Endothelial cell of umbilical vein (primary cell): ENCODE results near the gene KCTD21. TPM values are rescaled to one million over a fixed set of nuclear protein-coding genes. Genes with fewer than 3 reads are reported as not detected.
A peak's percentile ranks its signal among the peaks of the same experiment; 100 is the strongest.

ENCODE experiments used
- BruUV-seq: library from RNA; stranded (reverse); fragments of 400-500 nt; replicated peaks from 2 replicates; lab custom pipeline; 2021; lab: Mats Ljungman, UMichigan
- CTCF ChIA-PET: fragments of 300-600, 350-600 bp; sonication (Branson Sonifier 250); formaldehyde crosslinking; loops from one replicate; lab custom pipeline; 2021; ENCODE audit warnings: antibody characterized with exemption, inconsistent platforms; lab: Charles Lee
- POLR2A ChIA-PET: fragments of 300-600, 350-600 bp; sonication (Branson Sonifier 250); formaldehyde crosslinking; loops from one replicate; lab custom pipeline; 2021; ENCODE audit warnings: antibody characterized with exemption, inconsistent platforms; lab: Charles Lee
- DNase-seq: peaks from one replicate; pipeline ENCODE4 v3.0.0-alpha.2; 2011; ENCODE audit warnings: low read depth, low spot score
- FAIRE-seq: peaks from 2 replicates; lab custom pipeline; 2011; peaks lifted over from hg19 to GRCh38; lab: Jason Lieb, UNC
- H2AFZ ChIP-seq: 2 replicates; pipeline ENCODE4 v1.6.0; 2012; ENCODE audit warnings: low read depth, low read length, control low read depth, inconsistent platforms
- H3K27ac ChIP-seq: 2 replicates; pipeline ENCODE4 v1.5.1; 2011; ENCODE audit warnings: low read depth, mild to moderate bottlenecking, control low read depth, low read length, moderate library complexity; ENCODE audit not compliant: insufficient read depth
- H3K27me3 ChIP-seq, 2 experiments: 2 replicates each; pipeline versions ENCODE4 v1.6.0 to v1.6.1; 2011; ENCODE audit warnings: low read length in 2 of 2, mixed read lengths in 1 of 2; ENCODE audit not compliant: control insufficient read depth in 2 of 2, insufficient read depth in 2 of 2
- H3K36me3 ChIP-seq, 2 experiments: 2 replicates in 1 of 2; 3 replicates in 1 of 2; pipeline ENCODE4 v1.5.1; 2011; ENCODE audit warnings: low read length in 2 of 2, mild to moderate bottlenecking in 1 of 2, moderate library complexity in 1 of 2; ENCODE audit not compliant: control insufficient read depth in 2 of 2, insufficient read depth in 2 of 2; ENCODE audit errors: extremely low read depth in 1 of 2
- H3K4me1 ChIP-seq: 3 replicates; pipeline ENCODE4 v1.5.1; 2011; ENCODE audit warnings: mild to moderate bottlenecking, low read length; ENCODE audit not compliant: control insufficient read depth, insufficient read depth; ENCODE audit errors: extremely low read depth
- H3K4me2 ChIP-seq: 2 replicates; pipeline ENCODE4 v1.6.1; 2011; ENCODE audit warnings: low read length, control low read depth, mixed read lengths; ENCODE audit not compliant: insufficient read depth
- H3K4me3 ChIP-seq, 3 experiments: fragments of 200-600 bp in 1 of 3; sonication (generic), shearing (Covaris generic) in 1 of 3; replicated peaks in 1 of 3; 2 replicates each; pipeline ENCODE4 v1.5.1; 2011 to 2016; ENCODE audit warnings: control low read depth in 3 of 3, low read length in 3 of 3, mild to moderate bottlenecking in 2 of 3, inconsistent platforms in 1 of 3, low read depth in 1 of 3, moderate library complexity in 1 of 3; ENCODE audit not compliant: insufficient read depth in 1 of 3
- H3K79me2 ChIP-seq: 2 replicates; pipeline ENCODE4 v1.6.0; 2012; ENCODE audit warnings: low read length, inconsistent platforms; ENCODE audit not compliant: control insufficient read depth, insufficient read depth
- H3K9ac ChIP-seq: replicated peaks from 2 replicates; pipeline ENCODE3; 2011; ENCODE audit warnings: low read length, control low read depth; ENCODE audit not compliant: insufficient read depth; ENCODE audit errors: extremely low read depth
- H3K9me1 ChIP-seq: replicated peaks from 3 replicates; pipeline ENCODE4 v1.6.0; 2011; ENCODE audit warnings: mild to moderate bottlenecking, low read length; ENCODE audit not compliant: control insufficient read depth, insufficient read depth; ENCODE audit errors: extremely low read depth
- H3K9me3 ChIP-seq: replicated peaks from 2 replicates; pipeline ENCODE4 v1.5.1; 2012; ENCODE audit warnings: low read length, inconsistent platforms; ENCODE audit not compliant: control insufficient read depth, insufficient read depth
- H4K20me1 ChIP-seq: replicated peaks from 2 replicates; pipeline ENCODE3; 2011; ENCODE audit warnings: mild to moderate bottlenecking, low read length; ENCODE audit not compliant: control insufficient read depth, insufficient read depth; ENCODE audit errors: extremely low read depth
- EZH2 ChIP-seq: IDR thresholded peaks from 2 replicates; pipeline ENCODE4 v1.6.1; 2012; ENCODE audit warnings: borderline replicate concordance, low read depth, mild to moderate bottlenecking, moderate library complexity, low read length, inconsistent platforms; ENCODE audit not compliant: severe bottlenecking
- FOS ChIP-seq: IDR thresholded peaks from 2 replicates; pipeline ENCODE4 v1.6.1; 2011; ENCODE audit warnings: mild to moderate bottlenecking, low read length, moderate library complexity, borderline replicate concordance; ENCODE audit not compliant: insufficient read depth
- GATA2 ChIP-seq: IDR thresholded peaks from 2 replicates; pipeline ENCODE4 v1.7.0; 2011; ENCODE audit warnings: low read depth, mild to moderate bottlenecking, moderate library complexity, mixed read lengths, low read length; ENCODE audit not compliant: insufficient read length, insufficient read depth
- JUN ChIP-seq: IDR thresholded peaks from 2 replicates; pipeline ENCODE4 v1.6.1; 2011; ENCODE audit warnings: borderline replicate concordance, low read depth; ENCODE audit not compliant: insufficient read length, insufficient read depth
- MYC ChIP-seq: IDR thresholded peaks from one replicate; pipeline ENCODE4 v1.6.1; 2011; ENCODE audit warnings: mild to moderate bottlenecking, low read depth, low read length
- POLR2A ChIP-seq: IDR thresholded peaks from 2 replicates; pipeline ENCODE4 v1.6.1; 2012; ENCODE audit warnings: low read depth, mild to moderate bottlenecking, control low read depth, low read length
- POLR2AphosphoS5 ChIP-seq: IDR thresholded peaks from 2 replicates; pipeline ENCODE4 v1.6.1; 2012; ENCODE audit warnings: low read depth, mild to moderate bottlenecking, control low read depth, low read length, moderate library complexity; ENCODE audit not compliant: insufficient read depth
- dilution Hi-C: fragments of 300-500 bp; cut with MboI; formaldehyde crosslinking; loops from one replicate; pipeline ENCODE4 v1.15.0; 2019; ENCODE audit warnings: low sequenced_read_pairs; ENCODE audit not compliant: extremely low pct_ligation_motif_present
- intact Hi-C: fragments of 100-400 bp; cut with micrococcal nuclease; formaldehyde crosslinking; loops from one replicate; pipeline ENCODE4 v1.10.0; 2022
- polyA plus RNA-seq, 4 experiments: library from polyadenylated mRNA; depleted of rRNA in 3 of 4; stranded (reverse) in 3 of 4; unstranded in 1 of 4; fragments of >200 nt; gene quantifications; 2 replicates each; pipeline versions ENCODE4 v1.2.1 to v1.2.3, GENCODE V29; 2011 to 2012; ENCODE audit warnings: missing spikeins in 1 of 4
- total RNA-seq: library from RNA; stranded (reverse); gene quantifications from 2 replicates; pipeline ENCODE4 v1.2.3, GENCODE V29; 2021
- TF ChIP-seq, protein P1 (sequence below), 2 donors: IDR thresholded peaks; 1 replicate in 1 of 2; 2 replicates in 1 of 2; pipeline ENCODE4 v1.5.1; 2011; ENCODE audit warnings: low read length in 2 of 2, mild to moderate bottlenecking in 2 of 2, moderate library complexity in 2 of 2, control low read depth in 1 of 2, inconsistent platforms in 1 of 2, low read depth in 1 of 2; ENCODE audit not compliant: insufficient read depth in 1 of 2; ENCODE audit errors: extremely low read depth in 1 of 2
- TF ChIP-seq, protein P2 (sequence below): IDR thresholded peaks from 2 replicates; pipeline ENCODE4 v1.6.1; 2011; ENCODE audit not compliant: insufficient read depth, insufficient read length

KCTD21 gene
- total and polyA plus RNA-seq, 2 donors (not counting 3 experiments of a cell fraction or from before 2014, with no cell fraction given): 8.5 to 11.9 TPM

DNA sequence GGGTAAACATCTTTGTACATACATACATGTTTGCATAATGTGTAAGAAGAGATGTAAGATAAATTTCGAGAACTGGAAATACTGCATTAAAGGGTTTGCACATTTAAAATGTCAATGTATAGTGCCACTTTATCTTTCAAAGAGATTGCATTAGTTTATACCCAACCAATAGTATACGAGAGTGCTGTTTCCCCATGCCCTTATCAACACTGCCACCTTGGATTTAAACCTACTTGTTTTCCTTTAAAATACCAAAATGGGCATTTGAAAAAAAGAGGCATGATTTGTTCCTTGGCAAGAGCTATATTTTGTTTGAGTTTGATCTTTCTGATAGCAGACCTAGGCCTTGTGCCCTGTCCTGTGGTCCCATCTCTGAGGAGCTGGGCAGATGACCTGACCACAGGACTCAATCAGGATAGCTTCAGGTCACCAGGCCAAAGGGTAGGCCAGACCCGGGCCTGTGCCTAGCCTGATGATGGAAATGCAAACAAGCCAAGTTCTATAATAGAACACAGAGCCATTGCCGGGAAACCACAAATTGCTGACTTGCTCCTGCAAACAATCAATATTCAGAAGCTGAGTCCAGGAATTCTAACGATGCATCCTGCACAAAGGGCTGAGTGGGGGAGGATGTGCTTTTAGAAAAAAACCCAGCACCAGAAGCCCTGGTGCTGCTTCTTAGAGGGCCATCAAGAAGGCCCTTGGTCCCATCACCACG, 32.1 kb downstream of the KCTD21 start:
- H2AFZ ChIP-seq: no peak overlapping the region
- no peak overlapping the region for H3K9ac ChIP-seq
- no peak for DNase-seq
- no peak overlapping the region for H3K4me3 ChIP-seq
- intact Hi-C loops: no loop called here
- no peaks in the 10 kb centered on the region for H3K4me1 ChIP-seq
- FAIRE-seq: peak; percentile 8
- no peaks in the 10 kb centered on the region for H4K20me1 ChIP-seq
- H3K27me3 ChIP-seq: no peaks in the 10 kb centered on the region
- dilution Hi-C loops: no loop called here
- ChIA-PET POLR2A (no interaction called here), CTCF (interaction anchor here (1.1 kb wide), 1 partner anchor 9 kb away, joined by 4 read pairs; no protein-coding TSS in a partner anchor)
- no peaks in the 10 kb centered on the region for H3K9me3 ChIP-seq
- no peak overlapping the region for H3K4me2 ChIP-seq
- H3K27ac ChIP-seq: no peak overlapping the region
- H3K36me3 ChIP-seq: no peaks in the 10 kb centered on the region
- BruUV-seq: no TSS peak
- no peak for TF ChIP-seq POLR2A
- TF ChIP-seq, protein P1, sequence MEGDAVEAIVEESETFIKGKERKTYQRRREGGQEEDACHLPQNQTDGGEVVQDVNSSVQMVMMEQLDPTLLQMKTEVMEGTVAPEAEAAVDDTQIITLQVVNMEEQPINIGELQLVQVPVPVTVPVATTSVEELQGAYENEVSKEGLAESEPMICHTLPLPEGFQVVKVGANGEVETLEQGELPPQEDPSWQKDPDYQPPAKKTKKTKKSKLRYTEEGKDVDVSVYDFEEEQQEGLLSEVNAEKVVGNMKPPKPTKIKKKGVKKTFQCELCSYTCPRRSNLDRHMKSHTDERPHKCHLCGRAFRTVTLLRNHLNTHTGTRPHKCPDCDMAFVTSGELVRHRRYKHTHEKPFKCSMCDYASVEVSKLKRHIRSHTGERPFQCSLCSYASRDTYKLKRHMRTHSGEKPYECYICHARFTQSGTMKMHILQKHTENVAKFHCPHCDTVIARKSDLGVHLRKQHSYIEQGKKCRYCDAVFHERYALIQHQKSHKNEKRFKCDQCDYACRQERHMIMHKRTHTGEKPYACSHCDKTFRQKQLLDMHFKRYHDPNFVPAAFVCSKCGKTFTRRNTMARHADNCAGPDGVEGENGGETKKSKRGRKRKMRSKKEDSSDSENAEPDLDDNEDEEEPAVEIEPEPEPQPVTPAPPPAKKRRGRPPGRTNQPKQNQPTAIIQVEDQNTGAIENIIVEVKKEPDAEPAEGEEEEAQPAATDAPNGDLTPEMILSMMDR (IDR thresholded peaks at IDR 0.05; ENCODE audit: extremely low read depth in 1 of 2, insufficient read depth in 1 of 2, low read depth in 1 of 2, low read length in 2 of 2): no peak
- no peak for TF ChIP-seq EZH2
- no peaks in the 10 kb centered on the region for H3K79me2 ChIP-seq
- no peaks in the 10 kb centered on the region for H3K9me1 ChIP-seq

DNA sequence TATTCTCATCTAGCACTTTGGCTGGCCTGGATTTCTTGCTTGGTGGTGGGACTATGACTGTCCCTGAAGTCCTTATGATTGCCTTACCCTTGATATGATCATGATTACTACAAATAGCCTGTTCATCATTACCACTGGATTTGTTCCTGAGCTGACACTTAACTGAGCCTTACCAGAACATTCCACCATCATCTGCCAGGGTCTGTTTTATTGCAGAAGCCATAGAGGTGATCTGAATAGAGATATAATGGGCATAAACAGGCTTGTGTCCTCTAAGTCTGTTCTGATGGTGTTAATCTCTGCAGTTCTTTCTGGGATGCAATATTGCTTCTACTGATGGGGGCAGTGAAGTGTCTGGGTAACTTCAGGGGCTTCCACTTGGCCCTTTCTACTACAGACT, 36.6 kb downstream of the KCTD21 start:
- intact Hi-C loops: no loop called here
- Histone ChIP-seq H3K27me3 (no peaks in the 10 kb centered on the region), H3K9ac (no peak overlapping the region), H3K36me3 (no peaks in the 10 kb centered on the region), H3K9me1 (no peaks in the 10 kb centered on the region), H3K4me1 (no peaks in the 10 kb centered on the region), H3K4me2 (no peak overlapping the region), H3K9me3 (no peaks in the 10 kb centered on the region), H4K20me1 (no peaks in the 10 kb centered on the region), H3K27ac (no peak overlapping the region), H3K4me3 (no peak overlapping the region), H3K79me2 (no peaks in the 10 kb centered on the region), H2AFZ (no peak overlapping the region)
- DNase-seq (no peak), FAIRE-seq (no peak)
- ChIA-PET CTCF (interaction anchor here (1.1 kb wide), 1 partner anchor 10 kb away, joined by 3 read pairs; no protein-coding TSS in a partner anchor), POLR2A (no interaction called here)
- dilution Hi-C loops: no loop called here
- no TSS peak for BruUV-seq
- TF ChIP-seq, protein P1 (IDR thresholded peaks at IDR 0.05; ENCODE audit: extremely low read depth in 1 of 2, insufficient read depth in 1 of 2, low read depth in 1 of 2, low read length in 2 of 2): no peak
- TF ChIP-seq, protein P2, sequence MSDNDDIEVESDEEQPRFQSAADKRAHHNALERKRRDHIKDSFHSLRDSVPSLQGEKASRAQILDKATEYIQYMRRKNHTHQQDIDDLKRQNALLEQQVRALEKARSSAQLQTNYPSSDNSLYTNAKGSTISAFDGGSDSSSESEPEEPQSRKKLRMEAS: no peak
- TF ChIP-seq POLR2A (no peak), MYC (no peak), JUN (no peak), POLR2AphosphoS5 (no peak), EZH2 (no peak), FOS (no peak), GATA2 (no peak)
